Spleen (tissue), 11 donors: Measurements from ENCODE around the gene CTTNBP2NL. TPM values are rescaled to one million over a fixed set of nuclear protein-coding genes. Genes with fewer than 3 reads are reported as not detected.
"Not testable (repeated sequence)": the region's sequence is repeated elsewhere in the genome, so short reads cannot be mapped to it uniquely, and the experiment has no call there.

Source experiments
- DNase-seq: peaks from one replicate; pipeline ENCODE4 v3.0.0-alpha.2; 2020
- H3K27ac ChIP-seq, 8 donors: fragments of 200-600 bp; sonication (generic) in 7 of 8; 1 replicate in 4 of 8; 2 replicates in 4 of 8; pipeline versions ENCODE4 v1.5.0 to v1.8.0; 2016 to 2021; ENCODE audit warnings: inconsistent platforms in 4 of 8, mild to moderate bottlenecking in 4 of 8, moderate library complexity in 1 of 8
- H3K27me3 ChIP-seq, 7 donors: fragments of 200-600 bp; sonication (generic) in 6 of 7; replicated peaks in 1 of 7; 1 replicate in 4 of 7; 2 replicates in 3 of 7; pipeline versions ENCODE4 v1.5.0 to v1.8.0; 2016 to 2021; ENCODE audit warnings: inconsistent platforms in 3 of 7, mild to moderate bottlenecking in 1 of 7
- H3K36me3 ChIP-seq, 6 donors: fragments of 200-600 bp; sonication (generic) in 5 of 6; 1 replicate in 4 of 6; 2 replicates in 2 of 6; pipeline versions ENCODE4 v1.5.0 to v1.8.0; 2016 to 2021; ENCODE audit warnings: inconsistent platforms in 2 of 6
- H3K4me1 ChIP-seq, 6 donors: fragments of 200-600 bp; sonication (generic) in 5 of 6; 1 replicate in 3 of 6; 2 replicates in 3 of 6; pipeline versions ENCODE4 v1.5.0 to v1.8.0; 2016 to 2021; ENCODE audit warnings: inconsistent platforms in 3 of 6
- H3K4me3 ChIP-seq, 8 donors: fragments of 200-600 bp; sonication (generic) in 7 of 8; 1 replicate in 4 of 8; 2 replicates in 4 of 8; pipeline versions ENCODE4 v1.5.0 to v1.8.0; 2016 to 2021; ENCODE audit warnings: inconsistent platforms in 4 of 8, mild to moderate bottlenecking in 4 of 8, moderate library complexity in 2 of 8
- H3K9me3 ChIP-seq, 8 donors: fragments of 200-600 bp; sonication (generic) in 7 of 8; 1 replicate in 4 of 8; 2 replicates in 4 of 8; pipeline versions ENCODE4 v1.5.0 to v1.8.0; 2016 to 2021; ENCODE audit warnings: inconsistent platforms in 4 of 8
- POLR2A ChIP-seq, 3 donors: fragments of 450-650 bp; IDR thresholded peaks; one replicate each; pipeline ENCODE4 v1.5.1; 2017; ENCODE audit warnings: antibody characterized with exemption in 3 of 3, mild to moderate bottlenecking in 1 of 3
- POLR2AphosphoS5 ChIP-seq, 3 donors: sonication (generic); formaldehyde crosslinking; IDR thresholded peaks; one replicate each; pipeline ENCODE4 v1.5.1; 2017; ENCODE audit warnings: antibody characterized with exemption in 3 of 3
- WGBS, 5 donors: extraction: QIAGEN DNeasy Blood & Tissue Kit in 3 of 5; methylation state at CpG; one replicate each; pipeline versions ENCODE4 v1.1.5 to v1.1.7; 2013 to 2018; 5-methylcytosine and 5-hydroxymethylcytosine counted together
- intact Hi-C: fragments of 100-400 bp; cut with DNase I; formaldehyde crosslinking; loops from one replicate; pipeline ENCODE4 v1.15.0; 2023; ENCODE audit warnings: low total_unique reads
- polyA plus RNA-seq, 3 donors: library from polyadenylated mRNA; stranded (reverse); fragments of 200-250 nt; gene quantifications; one replicate each; pipeline ENCODE4 v1.2.1, GENCODE V29; 2013
- total RNA-seq, 7 donors: library from RNA; depleted of rRNA in 3 of 7; stranded (reverse); fragments of >200 nt in 3 of 7; fragmentation: NEBNext Ultra II Directional in 4 of 7; extraction: Animal tissue kit (Norgen Biotek cat#: 25700) in 4 of 7; gene quantifications; one replicate each; pipeline versions ENCODE4 v1.1.0 to v1.2.1, GENCODE V29; 2016 to 2021
- TF ChIP-seq, protein P1 (sequence below), 11 experiments: fragments of 200-600 bp in 7 of 11; fragments of 450-650 bp in 4 of 11; sonication (generic) in 4 of 11; IDR thresholded peaks in 8 of 11; conservative IDR thresholded peaks in 3 of 11; 1 replicate in 7 of 11; 2 replicates in 4 of 11; pipeline versions ENCODE4 v1.4.0 to v1.8.0; 2016 to 2021; ENCODE audit warnings: antibody characterized with exemption in 11 of 11, inconsistent platforms in 4 of 11, mild to moderate bottlenecking in 1 of 11
- donor health status: healthy with polysubstance abuse.
- donor health status: DM: no; HTN: no; CAD: no; lungs with moderate emphysema.
- donor health status: DM: no; HTN: no; CAD: no.
- donor health status: Bipolar disorder and iron deficiency.
- donor health status: healthy.
- donor health status: DM: no; HTN: no; CAD: no.
- donor health status: DM: yes; HTN: yes; CAD: no.

CTTNBP2NL gene
- total and polyA plus RNA-seq, 10 donors: 1.9 to 48.1 (median 24.0) TPM

GRCh38 chr1:112446411-112446810 is 50.4 kb downstream of the CTTNBP2NL start:
- no peak overlapping the region for H3K27ac ChIP-seq
- intact Hi-C loops: no loop called here
- peaks cover 0 to 7% (median 0%) of the 10 kb centered on the region in 6 donors for H3K36me3 ChIP-seq
- no peaks in the 10 kb centered on the region for H3K27me3 ChIP-seq
- TF ChIP-seq, protein P1, sequence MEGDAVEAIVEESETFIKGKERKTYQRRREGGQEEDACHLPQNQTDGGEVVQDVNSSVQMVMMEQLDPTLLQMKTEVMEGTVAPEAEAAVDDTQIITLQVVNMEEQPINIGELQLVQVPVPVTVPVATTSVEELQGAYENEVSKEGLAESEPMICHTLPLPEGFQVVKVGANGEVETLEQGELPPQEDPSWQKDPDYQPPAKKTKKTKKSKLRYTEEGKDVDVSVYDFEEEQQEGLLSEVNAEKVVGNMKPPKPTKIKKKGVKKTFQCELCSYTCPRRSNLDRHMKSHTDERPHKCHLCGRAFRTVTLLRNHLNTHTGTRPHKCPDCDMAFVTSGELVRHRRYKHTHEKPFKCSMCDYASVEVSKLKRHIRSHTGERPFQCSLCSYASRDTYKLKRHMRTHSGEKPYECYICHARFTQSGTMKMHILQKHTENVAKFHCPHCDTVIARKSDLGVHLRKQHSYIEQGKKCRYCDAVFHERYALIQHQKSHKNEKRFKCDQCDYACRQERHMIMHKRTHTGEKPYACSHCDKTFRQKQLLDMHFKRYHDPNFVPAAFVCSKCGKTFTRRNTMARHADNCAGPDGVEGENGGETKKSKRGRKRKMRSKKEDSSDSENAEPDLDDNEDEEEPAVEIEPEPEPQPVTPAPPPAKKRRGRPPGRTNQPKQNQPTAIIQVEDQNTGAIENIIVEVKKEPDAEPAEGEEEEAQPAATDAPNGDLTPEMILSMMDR (IDR thresholded peaks at IDR 0.05 in 8 of 11, conservative IDR thresholded peaks at IDR 0.05 in 3 of 11): no peak
- no peak for TF ChIP-seq POLR2AphosphoS5 (IDR thresholded peaks at IDR 0.05)
- TF ChIP-seq POLR2A (IDR thresholded peaks at IDR 0.05): no peak
- H3K9me3 ChIP-seq: no peaks in the 10 kb centered on the region
- no peak overlapping the region for H3K4me3 ChIP-seq
- H3K4me1 ChIP-seq: peaks cover 0 to 12% (median 7%) of the 10 kb centered on the region in 6 donors
- no peak for DNase-seq
- WGBS, 5 donors: 81 to 97% (median 87%) methylated on average over 1 of the region's 1 CpG

DNA sequence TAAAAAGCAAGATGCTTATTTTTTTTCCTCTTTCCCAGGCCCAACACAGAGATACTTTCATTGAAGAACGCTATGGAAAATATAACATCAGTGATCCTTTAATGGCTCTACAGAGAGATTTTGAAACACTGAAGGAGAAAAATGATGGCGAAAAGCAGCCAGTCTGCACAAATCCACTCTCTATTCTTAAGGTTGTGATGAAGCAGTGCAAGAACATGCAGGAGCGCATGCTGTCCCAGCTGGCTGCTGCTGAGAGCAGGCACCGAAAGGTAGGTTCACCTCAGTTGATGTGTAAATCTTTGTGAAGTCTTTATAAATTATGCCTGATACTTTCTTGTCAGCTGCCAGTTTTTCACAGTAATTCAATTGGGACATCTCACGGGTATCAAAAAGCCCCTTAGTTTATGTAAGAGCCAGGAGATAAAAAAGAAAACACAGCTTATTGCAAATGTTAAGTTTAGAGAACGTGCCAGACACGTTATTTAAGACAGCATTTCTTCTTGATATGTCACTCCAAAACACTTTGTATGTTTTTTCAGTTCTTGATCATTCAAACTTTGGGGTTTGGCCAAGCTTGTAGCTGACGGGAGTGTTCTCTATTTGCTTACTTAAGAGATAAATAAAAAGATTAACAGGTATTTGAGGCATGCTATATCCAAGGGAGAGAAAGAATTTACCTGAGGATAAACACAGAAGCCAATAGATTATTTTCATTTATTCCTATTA is 53.1 kb downstream of the CTTNBP2NL start:
- Histone ChIP-seq H3K27ac (no peak overlapping the region), H3K36me3 (peaks cover 0 to 9% (median under 1%) of the 10 kb centered on the region in 6 donors), H3K9me3 (no peaks in the 10 kb centered on the region), H3K27me3 (no peaks in the 10 kb centered on the region), H3K4me3 (no peak overlapping the region), H3K4me1 (peaks cover 0 to 12% (median 7%) of the 10 kb centered on the region in 6 donors)
- intact Hi-C loops: no loop called here
- no peak for DNase-seq
- TF ChIP-seq, protein P1 (IDR thresholded peaks at IDR 0.05 in 8 of 11, conservative IDR thresholded peaks at IDR 0.05 in 3 of 11): no peak
- no peak for TF ChIP-seq POLR2AphosphoS5 (IDR thresholded peaks at IDR 0.05)
- no peak for TF ChIP-seq POLR2A (IDR thresholded peaks at IDR 0.05)
- 87 to 95% (median 93%) methylated on average over 8 of the region's 8 CpGs for whole genome bisulfite sequencing, 5 donors

DNA sequence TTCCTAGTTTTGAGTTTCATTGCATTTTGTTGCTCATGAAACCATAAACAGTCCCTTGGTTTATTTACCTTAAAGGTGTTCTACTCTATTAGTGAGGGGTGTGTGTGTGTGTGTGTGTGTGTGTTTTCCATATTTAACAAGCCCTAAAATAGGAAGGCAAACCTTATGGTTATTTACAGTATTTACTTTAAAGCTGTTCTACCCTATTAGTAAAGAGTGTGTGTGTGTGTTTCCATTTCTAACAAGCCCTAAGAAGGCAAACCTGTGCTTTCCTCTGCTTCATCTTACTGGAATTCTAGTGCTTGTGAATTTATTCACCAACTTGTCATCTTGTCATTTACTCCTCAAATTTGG is 53.6 kb downstream of the CTTNBP2NL start:
- no peaks in the 10 kb centered on the region for H3K9me3 ChIP-seq
- no peak overlapping the region for H3K27ac ChIP-seq
- TF ChIP-seq, protein P1 (IDR thresholded peaks at IDR 0.05 in 8 of 11, conservative IDR thresholded peaks at IDR 0.05 in 3 of 11): no peak
- no peak for TF ChIP-seq POLR2A (IDR thresholded peaks at IDR 0.05)
- no peak for TF ChIP-seq POLR2AphosphoS5 (IDR thresholded peaks at IDR 0.05)
- H3K36me3 ChIP-seq: peaks cover 0 to 15% (median 1%) of the 10 kb centered on the region in 6 donors
- intact Hi-C loops: no loop called here
- DNase-seq: no peak
- H3K4me3 ChIP-seq: no peak overlapping the region
- no peaks in the 10 kb centered on the region for H3K27me3 ChIP-seq
- peaks cover 0 to 12% (median 7%) of the 10 kb centered on the region in 6 donors for H3K4me1 ChIP-seq

- H3K27ac ChIP-seq: no peak overlapping the region
Measured at GRCh38 chr1:112450773-112451172, 54.8 kb downstream of the CTTNBP2NL start.

GRCh38 chr1:112451301-112451700 is 55.3 kb downstream of the CTTNBP2NL start:
- 68 to 83% (median 75%) methylated on average over 3 of the region's 3 CpGs for WGBS, 5 donors

More at GRCh38 chr1:112450773-112451172, 54.8 kb downstream of the CTTNBP2NL start:
- Histone ChIP-seq H3K9me3 (no peaks in the 10 kb centered on the region), H3K36me3 (peaks cover 0 to 26% (median 4%) of the 10 kb centered on the region in 6 donors), H3K4me1 (peaks cover 0 to 9% (median 5%) of the 10 kb centered on the region in 6 donors), H3K27me3 (no peaks in the 10 kb centered on the region), H3K4me3 (no peak overlapping the region)
- intact Hi-C loops: no loop called here
- TF ChIP-seq POLR2A (IDR thresholded peaks at IDR 0.05) (no peak), POLR2AphosphoS5 (IDR thresholded peaks at IDR 0.05) (no peak)
- TF ChIP-seq, protein P1 (IDR thresholded peaks at IDR 0.05 in 8 of 11, conservative IDR thresholded peaks at IDR 0.05 in 3 of 11): no peak
- DNase-seq: no peak

More at GRCh38 chr1:112451301-112451700, 55.3 kb downstream of the CTTNBP2NL start:
- H3K36me3 ChIP-seq: peaks cover 0 to 32% (median 10%) of the 10 kb centered on the region in 6 donors
- H3K9me3 ChIP-seq, intact Hi-C loops, H3K4me3 ChIP-seq, H3K4me1 ChIP-seq, H3K27ac ChIP-seq, DNase-seq, H3K27me3 ChIP-seq: not testable (repeated sequence)
